Measurements from ENCODE around the gene RIPK4. TPM values are rescaled to one million over a fixed set of nuclear protein-coding genes. Genes with fewer than 3 reads are reported as not detected.
A peak's percentile ranks its signal among the peaks of the same experiment; 100 is the strongest.
"Not testable (repeated sequence)": the region's sequence is repeated elsewhere in the genome, so short reads cannot be mapped to it uniquely, and the experiment has no call there.

The RIPK4 gene
- total RNA-seq, 1 donor from 2014 or later, result not detected

- DNase-seq (ENCODE audit: low read depth, low spot score), result no peak
Observed at GRCh38 chr21:41795726-41796125, 28.9 kb upstream of the RIPK4 start.

GRCh38 chr21:41794600-41794999, 27.7 kb upstream of the RIPK4 start:
- DNase-seq (ENCODE audit: low read depth, low spot score), result no peak

- DNase-seq (ENCODE audit: low read depth, low spot score), result no peak
Observed at GRCh38 chr21:41792711-41793110, 25.9 kb upstream of the RIPK4 start.

GRCh38 chr21:41786509-41786987, 19.7 kb upstream of the RIPK4 start:
- DNase-seq (ENCODE audit: low read depth, low spot score), result no peak

- DNase-seq (ENCODE audit: low read depth, low spot score), result not testable (repeated sequence)
Observed at GRCh38 chr21:41785262-41785661, 18.4 kb upstream of the RIPK4 start.

GRCh38 chr21:41784456-41785102, 17.7 kb upstream of the RIPK4 start:
- no peak for DNase-seq (ENCODE audit: low read depth, low spot score)

- DNase-seq (ENCODE audit: low read depth, low spot score), result no peak
Observed at GRCh38 chr21:41783476-41784180, 16.8 kb upstream of the RIPK4 start.

- no peak for DNase-seq (ENCODE audit: low read depth, low spot score)
Observed at GRCh38 chr21:41781050-41781410, 14.2 kb upstream of the RIPK4 start.

GRCh38 chr21:41780337-41781049, 13.6 kb upstream of the RIPK4 start:
- no peak for DNase-seq (ENCODE audit: low read depth, low spot score)

GRCh38 chr21:41779659-41780058, 12.8 kb upstream of the RIPK4 start:
- DNase-seq (ENCODE audit: low read depth, low spot score), result no peak

- no peak for DNase-seq (ENCODE audit: low read depth, low spot score)
Observed at GRCh38 chr21:41778930-41779600, 12.2 kb upstream of the RIPK4 start.

GRCh38 chr21:41777951-41778815, 11.3 kb upstream of the RIPK4 start:
- peak; percentile 35 for DNase-seq (ENCODE audit: low read depth, low spot score)

- DNase-seq (ENCODE audit: low read depth, low spot score), result no peak
Observed at GRCh38 chr21:41776778-41777177, 9.9 kb upstream of the RIPK4 start.

- DNase-seq (ENCODE audit: low read depth, low spot score), result no peak
Observed at GRCh38 chr21:41775149-41775472, 8.3 kb upstream of the RIPK4 start.

- no peak for DNase-seq (ENCODE audit: low read depth, low spot score)
Observed at GRCh38 chr21:41774467-41775148, 7.8 kb upstream of the RIPK4 start.

GRCh38 chr21:41772351-41773080, 5.7 kb upstream of the RIPK4 start:
- no peak for DNase-seq (ENCODE audit: low read depth, low spot score)

- no peak for DNase-seq (ENCODE audit: low read depth, low spot score)
Observed at GRCh38 chr21:41771625-41771945, 4.7 kb upstream of the RIPK4 start.

GRCh38 chr21:41770901-41771624, 4.2 kb upstream of the RIPK4 start:
- DNase-seq (ENCODE audit: low read depth, low spot score), result no peak

- no peak for DNase-seq (ENCODE audit: low read depth, low spot score)
Observed at GRCh38 chr21:41769933-41770332, 3.1 kb upstream of the RIPK4 start.

Measured in pulmonary artery endothelial cell (primary cell).